Stimulated activated CD4-positive, alpha-beta T cell treated with anti-CD3 and anti-CD28 coated beads, TNF-alpha, amount 100 ng/mL, for 4 hours (primary cell): Measurements from ENCODE around the gene RXFP2.

ENCODE experiments used
- DNase-seq, 3 experiments: peaks; one replicate each; pipeline ENCODE4 v3.0.0-alpha.2; 2020; ENCODE audit warnings: low read depth in 3 of 3

The RXFP2 gene

GRCh38 chr13:31767175-31767900 is 28.0 kb downstream of the RXFP2 start:
- DNase-seq: no peak

DNA sequence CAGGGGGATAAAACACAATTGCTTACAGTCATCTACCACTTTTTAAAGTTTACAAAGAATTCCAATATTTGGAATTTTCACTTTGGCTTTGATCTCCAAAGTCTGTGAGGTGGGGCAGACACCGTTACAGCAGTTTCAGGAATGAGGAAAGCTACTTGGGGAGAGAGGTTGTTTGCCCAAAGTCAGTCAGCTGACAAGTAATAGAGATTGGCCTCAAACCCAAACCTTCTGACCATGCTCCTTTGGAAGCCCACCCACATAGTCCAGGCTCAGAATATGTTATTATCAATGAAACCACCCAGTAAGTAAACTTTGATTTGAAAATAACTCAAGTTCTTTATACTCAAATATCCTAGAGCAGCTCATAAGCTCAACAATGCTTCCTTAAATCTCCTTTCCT is 29.0 kb downstream of the RXFP2 start:
- no peak for DNase-seq

GRCh38 chr13:31769575-31769974 is 30.2 kb downstream of the RXFP2 start:
- DNase-seq: no peak

DNA sequence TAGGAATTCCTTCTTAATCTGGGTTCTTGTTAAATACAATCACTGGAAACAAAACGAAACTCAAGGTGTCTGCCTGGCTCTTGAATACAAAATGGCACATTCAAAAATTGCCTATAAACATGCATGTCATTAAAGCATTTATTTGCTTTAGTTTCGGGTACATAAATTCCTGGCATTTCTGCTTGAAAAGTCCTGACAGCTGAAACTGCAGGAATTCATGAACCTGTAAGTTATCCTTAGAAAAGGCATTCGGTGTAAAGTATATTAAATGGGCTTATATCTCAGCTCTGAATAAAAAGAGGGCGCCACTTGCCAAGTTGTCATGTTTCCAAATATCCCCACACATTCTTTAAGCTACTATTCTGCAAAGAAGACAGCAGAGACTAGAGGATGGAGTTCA is 32.9 kb downstream of the RXFP2 start:
- no peak for DNase-seq

DNA sequence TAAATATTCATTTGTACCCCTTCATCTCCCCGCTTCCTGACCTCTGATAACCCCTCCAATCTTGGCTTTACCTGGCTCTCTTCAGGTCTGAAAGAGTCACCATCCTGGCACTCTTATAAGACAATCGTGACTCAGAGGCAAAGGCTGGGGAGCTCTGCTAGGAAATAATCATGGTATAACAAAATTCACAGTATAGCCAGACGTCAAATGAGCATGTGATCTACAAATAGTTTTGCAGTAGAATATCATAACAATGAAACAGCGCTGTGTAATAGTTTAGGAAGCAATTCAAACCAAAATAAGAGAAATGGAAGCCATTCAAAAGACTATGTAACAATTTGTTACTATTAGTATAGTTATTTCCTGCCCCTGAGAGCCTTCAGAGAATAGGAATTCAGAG is 34.2 kb downstream of the RXFP2 start:
- no peak for DNase-seq

DNA sequence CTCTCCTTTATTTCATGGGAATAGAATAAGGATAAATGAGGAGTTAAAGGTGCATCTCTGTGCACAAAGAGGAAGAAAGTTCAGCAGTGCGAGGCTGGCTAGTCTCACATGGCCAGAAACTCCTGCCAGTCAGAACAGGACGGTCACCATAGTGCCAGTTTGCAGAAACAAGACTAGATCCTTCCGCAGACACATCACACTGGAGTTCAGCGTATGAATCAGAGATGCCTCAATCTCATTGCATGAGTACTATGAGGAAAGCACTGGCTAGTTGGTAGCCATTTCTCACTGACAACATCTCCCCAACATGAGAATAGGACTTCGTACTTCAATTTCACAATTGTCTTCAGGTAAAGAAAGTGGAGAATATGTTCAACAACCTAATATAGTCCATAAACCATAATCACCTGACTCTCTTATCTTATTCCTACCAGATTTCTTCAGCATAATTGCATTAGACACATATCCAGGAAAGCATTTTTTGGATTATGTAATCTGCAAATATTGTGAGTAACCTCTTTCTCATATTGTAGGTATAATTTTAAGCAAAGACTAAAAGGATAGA is 34.9 kb downstream of the RXFP2 start:
- DNase-seq: no peak

DNA sequence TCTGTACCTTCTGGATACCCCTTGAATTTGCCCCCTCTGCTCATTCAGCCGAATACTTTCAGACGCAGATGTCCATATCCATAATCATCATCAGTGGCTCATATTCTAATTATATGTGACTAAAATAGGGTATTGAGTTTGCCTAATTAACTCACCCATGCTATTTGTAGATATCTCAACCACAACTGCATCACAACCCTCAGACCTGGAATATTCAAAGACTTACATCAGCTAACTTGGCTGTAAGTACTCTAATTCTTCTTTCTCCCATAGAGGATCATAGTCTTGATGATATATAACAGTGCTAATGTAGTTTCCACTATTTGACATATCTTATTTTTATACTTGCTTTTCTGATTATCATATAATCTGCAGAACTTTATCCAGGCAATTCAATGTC is 35.8 kb downstream of the RXFP2 start:
- DNase-seq: no peak

DNA sequence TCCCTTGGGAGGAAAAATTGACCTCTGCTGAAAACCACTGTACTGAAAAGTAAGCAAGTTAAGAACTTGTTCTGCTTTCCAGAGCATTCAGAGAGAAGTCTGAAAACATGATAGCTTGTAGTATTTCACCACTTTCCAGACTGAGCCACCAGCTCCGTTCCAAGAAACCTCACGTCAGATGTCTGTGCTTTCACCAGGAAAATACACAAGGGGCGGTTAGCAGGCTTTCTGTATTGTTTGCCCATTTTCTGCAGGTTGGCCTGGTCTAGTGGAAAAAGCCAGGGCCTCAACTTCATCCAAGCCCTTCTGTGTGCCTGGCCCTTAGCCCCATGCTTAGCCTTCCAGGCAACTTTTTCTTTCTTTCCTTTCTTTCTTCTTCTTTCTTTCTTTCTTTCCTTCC is 36.4 kb downstream of the RXFP2 start:
- DNase-seq: no peak

- no peak for DNase-seq
Measured at GRCh38 chr13:31781064-31781463, 41.7 kb downstream of the RXFP2 start.

DNA sequence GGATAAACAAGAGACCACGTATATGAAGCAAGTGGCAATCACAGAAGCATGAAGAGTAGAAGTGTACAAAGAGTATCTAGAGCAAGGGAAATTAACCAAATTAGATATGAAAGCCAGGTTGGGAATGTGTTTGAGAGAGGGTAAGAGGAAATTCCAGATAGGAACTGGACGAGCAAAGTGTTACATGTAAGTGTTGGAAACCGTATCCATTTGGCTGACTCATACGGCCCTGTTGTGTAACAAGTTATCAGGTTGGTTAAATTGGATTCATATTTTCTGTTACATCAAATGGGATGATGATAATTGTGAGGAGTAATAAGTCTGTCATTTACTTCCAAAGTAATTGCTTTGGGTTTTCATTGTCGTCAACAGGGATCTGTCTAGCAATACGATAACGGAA is 46.7 kb downstream of the RXFP2 start:
- DNase-seq: no peak

DNA sequence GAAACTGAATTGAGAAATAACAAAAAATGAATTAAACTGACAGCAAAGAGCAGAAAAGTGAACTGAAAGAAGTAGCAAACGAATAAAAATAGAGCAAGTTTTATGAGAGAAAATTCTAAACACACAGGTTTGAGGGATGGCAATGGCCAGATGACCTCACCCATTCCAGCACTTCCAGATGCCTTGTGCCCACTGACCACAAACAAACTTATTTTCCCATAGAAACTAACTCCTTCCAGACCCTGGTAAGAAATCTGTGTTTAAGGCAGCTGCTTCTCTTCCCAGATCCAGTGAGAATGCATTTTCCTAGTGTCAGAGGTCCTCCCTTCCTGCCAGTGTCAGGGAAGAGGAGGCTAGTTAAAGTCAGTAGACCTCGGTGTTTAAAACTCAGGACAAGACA is 51.7 kb downstream of the RXFP2 start:
- DNase-seq: no peak

GRCh38 chr13:31793246-31793645 is 53.9 kb downstream of the RXFP2 start:
- DNase-seq: no peak

DNA sequence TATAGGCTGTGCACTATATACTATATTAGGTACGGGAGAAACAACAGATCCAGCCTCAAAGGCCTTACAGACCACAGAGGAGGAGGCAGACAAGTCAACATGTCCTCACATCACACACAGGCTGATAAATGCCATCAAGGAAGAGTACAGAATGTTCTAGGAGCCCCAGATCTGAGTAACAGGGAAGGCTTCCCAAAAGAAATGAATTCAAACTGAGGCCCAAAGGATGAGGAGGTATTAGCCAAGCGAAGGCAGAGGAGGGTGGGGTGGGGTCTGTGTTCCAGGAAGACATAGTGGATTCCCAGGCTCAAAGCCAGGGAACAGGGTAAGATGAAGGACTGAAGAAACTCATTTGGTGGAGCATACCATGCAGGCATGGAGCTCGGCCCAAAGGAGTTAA is 55.1 kb downstream of the RXFP2 start:
- DNase-seq: no peak

- DNase-seq: no peak
Measured at GRCh38 chr13:31797154-31797775, 57.9 kb downstream of the RXFP2 start.

DNA sequence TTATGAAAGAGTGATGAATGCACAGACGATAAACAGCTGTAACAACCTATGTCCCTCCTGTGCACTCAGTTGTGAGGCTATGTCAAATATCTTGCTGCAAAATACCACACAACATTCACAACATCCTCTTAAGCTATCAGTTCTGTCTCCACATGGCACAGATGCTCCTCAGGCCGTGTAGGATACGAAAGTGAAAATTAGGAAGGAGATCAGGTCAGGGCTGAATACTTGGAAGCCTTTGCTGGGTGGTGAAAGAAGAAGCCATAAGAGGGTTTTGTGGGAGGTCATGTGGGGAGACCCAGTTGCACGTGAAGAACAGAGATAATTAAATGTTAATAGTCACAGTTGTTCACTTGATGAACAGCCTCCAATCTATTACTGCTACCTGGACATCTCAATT is 58.9 kb downstream of the RXFP2 start:
- no peak for DNase-seq

- DNase-seq: no peak
Measured at GRCh38 chr13:31801088-31801487, 61.8 kb downstream of the RXFP2 start.

DNA sequence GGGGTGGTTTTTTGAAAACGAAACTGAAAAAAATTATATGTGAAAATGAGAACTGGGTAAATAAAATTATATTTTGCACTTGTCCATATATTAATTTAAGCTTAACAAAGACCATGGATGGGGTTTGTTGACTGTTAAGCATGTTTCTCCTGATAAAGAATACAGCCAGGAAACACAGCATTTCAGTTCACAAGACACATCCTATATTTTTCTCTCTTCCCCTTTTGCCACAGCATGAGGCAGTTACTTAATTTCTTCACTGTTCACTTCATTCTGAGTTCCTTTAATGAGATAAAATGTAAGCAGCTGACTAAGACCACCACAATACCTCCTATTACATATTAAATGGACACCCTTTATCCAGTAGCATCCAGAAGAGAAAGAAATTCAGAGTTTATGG is 64.0 kb downstream of the RXFP2 start:
- DNase-seq: no peak

GRCh38 chr13:31805841-31806240 is 66.5 kb downstream of the RXFP2 start:
- DNase-seq: no peak

- DNase-seq: no peak
Measured at GRCh38 chr13:31807090-31807541, 67.8 kb downstream of the RXFP2 start.

DNA sequence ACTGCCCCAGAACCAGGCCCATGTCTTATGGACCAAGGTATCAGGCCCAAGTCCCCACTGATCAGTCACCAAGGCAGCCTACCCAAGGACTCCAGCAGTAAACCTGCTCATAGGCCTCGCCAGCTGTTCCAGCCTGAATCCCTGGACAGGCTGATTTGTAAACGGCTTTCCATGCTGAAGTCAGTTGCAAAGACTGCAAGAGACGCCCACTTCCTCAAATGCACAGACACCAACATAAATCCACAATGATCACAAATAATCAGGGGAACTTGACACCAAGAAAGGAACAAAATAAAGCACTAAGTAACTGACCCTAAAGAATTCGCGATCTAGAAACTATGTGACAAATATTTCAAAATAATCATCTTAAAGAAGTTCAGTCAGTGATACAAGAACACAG is 75.2 kb downstream of the RXFP2 start:
- no peak for DNase-seq

DNA sequence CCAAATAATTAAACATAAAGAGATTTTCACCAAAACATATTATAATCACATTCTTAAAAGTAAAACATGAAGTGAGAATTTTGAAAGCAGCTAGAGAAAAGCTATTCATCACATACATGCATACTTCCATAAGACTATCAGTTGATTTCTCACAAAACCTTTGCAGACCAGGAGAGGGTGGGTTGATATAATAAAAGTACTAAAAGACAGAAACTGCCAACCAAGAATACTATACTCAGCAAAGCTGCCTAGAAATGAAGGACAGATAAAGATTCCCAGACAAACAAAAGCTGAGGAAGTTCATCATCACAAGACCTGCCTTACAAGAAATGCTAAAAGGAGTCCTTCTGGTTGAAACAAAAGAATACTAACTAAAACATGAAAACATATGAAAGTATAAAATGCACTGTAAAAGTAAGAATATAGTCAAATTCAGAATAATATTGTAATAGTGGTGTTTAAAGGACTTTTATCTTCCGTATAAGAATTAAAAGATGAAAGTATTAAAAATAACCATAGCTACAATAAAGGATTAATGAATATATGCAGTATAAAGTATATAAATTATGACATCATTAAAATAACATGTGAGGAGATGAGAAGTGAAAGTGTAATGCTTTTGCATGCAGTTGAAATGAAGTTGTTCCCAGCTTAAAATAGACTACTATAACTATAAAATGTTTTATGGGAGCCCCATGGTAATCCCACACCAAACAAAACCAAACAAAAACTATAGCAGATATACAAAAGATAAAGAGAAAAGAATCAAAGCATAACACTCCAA is 76.2 kb downstream of the RXFP2 start:
- no peak for DNase-seq

DNA sequence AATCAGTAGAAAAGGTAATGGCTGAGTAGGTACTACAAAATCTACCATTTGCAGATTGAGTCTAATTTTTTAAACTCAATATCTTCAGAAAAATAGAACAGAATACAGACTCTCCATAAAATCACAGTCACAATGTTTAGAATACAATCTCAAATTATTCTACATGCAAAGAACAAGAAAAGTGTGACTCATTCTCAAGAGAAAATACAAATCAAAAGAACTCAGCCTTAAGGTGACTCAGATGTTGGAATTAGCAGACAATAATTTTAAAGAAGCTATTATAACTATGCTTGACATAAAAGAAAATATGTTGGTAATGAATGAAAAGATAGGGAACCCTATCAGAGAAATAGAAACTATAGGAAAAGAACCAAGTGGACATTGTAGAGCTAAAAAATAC is 78.9 kb downstream of the RXFP2 start:
- DNase-seq: no peak
